CD14-positive monocyte (primary cell): ENCODE measurements around the gene IRX4. TPM values are rescaled to one million over a fixed set of nuclear protein-coding genes. Genes with fewer than 3 reads are reported as not detected.

ENCODE experiments used
- DNase-seq, 3 donors: peaks; one replicate each; pipeline ENCODE4 v3.0.0-alpha.2; 2011 to 2022
- H2AFZ ChIP-seq: 2 replicates; pipeline ENCODE4 v1.6.0; 2012; ENCODE audit warnings: mild to moderate bottlenecking, low read depth, low read length, inconsistent platforms; ENCODE audit not compliant: insufficient read depth, poor library complexity, severe bottlenecking
- H3K27ac ChIP-seq, 2 donors: 1 replicate in 1 of 2; 2 replicates in 1 of 2; pipeline ENCODE4 v1.5.1; 2012 to 2013; ENCODE audit warnings: low read length in 2 of 2, control low read depth in 1 of 2, inconsistent platforms in 1 of 2, low read depth in 1 of 2, mild to moderate bottlenecking in 1 of 2
- H3K27me3 ChIP-seq, 2 donors: one replicate each; pipeline versions ENCODE4 v1.6.0 to v1.6.1; 2011 to 2013; ENCODE audit warnings: low read length in 2 of 2; ENCODE audit not compliant: control insufficient read depth in 2 of 2, insufficient read depth in 2 of 2
- H3K36me3 ChIP-seq, 2 donors: replicated peaks in 1 of 2; 1 replicate in 1 of 2; 2 replicates in 1 of 2; pipeline versions ENCODE4 v1.5.1 to v1.6.1; 2012 to 2013; ENCODE audit warnings: low read length in 2 of 2, control low read depth in 1 of 2, inconsistent platforms in 1 of 2, mild to moderate bottlenecking in 1 of 2; ENCODE audit not compliant: insufficient read depth in 2 of 2, control insufficient read depth in 1 of 2
- H3K4me1 ChIP-seq, 2 donors: 1 replicate in 1 of 2; 2 replicates in 1 of 2; pipeline versions ENCODE4 v1.5.1 to v1.6.1; 2012 to 2013; ENCODE audit warnings: low read length in 2 of 2, control low read depth in 1 of 2, inconsistent platforms in 1 of 2, mild to moderate bottlenecking in 1 of 2, moderate library complexity in 1 of 2; ENCODE audit not compliant: insufficient read depth in 2 of 2, control insufficient read depth in 1 of 2
- H3K4me2 ChIP-seq: replicated peaks from 2 replicates; pipeline ENCODE3; 2012; ENCODE audit warnings: low read length, moderate library complexity, mild to moderate bottlenecking; ENCODE audit not compliant: poor library complexity, severe bottlenecking; ENCODE audit errors: extremely low read depth
- H3K4me3 ChIP-seq, 3 experiments: fragments of 200-600 bp in 1 of 3; sonication (generic) in 1 of 3; replicated peaks in 1 of 3; 1 replicate in 2 of 3; 2 replicates in 1 of 3; pipeline ENCODE4 v1.5.1; 2011 to 2013; ENCODE audit warnings: low read length in 3 of 3, mild to moderate bottlenecking in 3 of 3, control low read depth in 2 of 3, low read depth in 2 of 3, inconsistent platforms in 1 of 3, moderate library complexity in 1 of 3
- H3K79me2 ChIP-seq: 2 replicates; pipeline ENCODE4 v1.6.0; 2012; ENCODE audit warnings: mild to moderate bottlenecking, control low read depth, inconsistent platforms, low read length, moderate library complexity; ENCODE audit not compliant: insufficient read depth
- H3K9ac ChIP-seq: 2 replicates; pipeline ENCODE4 v1.6.0; 2017; ENCODE audit warnings: low read length, mild to moderate bottlenecking; ENCODE audit not compliant: insufficient read depth, poor library complexity, severe bottlenecking
- H3K9me3 ChIP-seq, 2 donors: replicated peaks in 1 of 2; 1 replicate in 1 of 2; 2 replicates in 1 of 2; pipeline versions ENCODE4 v1.5.1 to v1.6.1; 2012 to 2013; ENCODE audit warnings: low read length in 2 of 2, control low read depth in 1 of 2; ENCODE audit not compliant: control insufficient read depth in 1 of 2, insufficient read depth in 1 of 2
- H4K20me1 ChIP-seq: 2 replicates; pipeline ENCODE4 v1.6.0; 2012; ENCODE audit warnings: mild to moderate bottlenecking, low read length, control low read depth, moderate library complexity; ENCODE audit not compliant: insufficient read depth
- H3K27ac Mint-ChIP-seq, 7 donors: one replicate each; pipeline ENCODE4 v1.8.0; 2020; ENCODE audit warnings: mild to moderate bottlenecking in 7 of 7, mixed read lengths in 7 of 7, moderate library complexity in 6 of 7, inconsistent platforms in 2 of 7
- H3K27me3 Mint-ChIP-seq, 3 donors: one replicate each; pipeline ENCODE4 v1.8.0; 2021 to 2022; ENCODE audit warnings: low read depth in 3 of 3, mild to moderate bottlenecking in 3 of 3, mixed read lengths in 3 of 3, moderate library complexity in 3 of 3, inconsistent platforms in 1 of 3
- H3K36me3 Mint-ChIP-seq, 2 donors: one replicate each; pipeline ENCODE4 v1.8.0; 2020; ENCODE audit warnings: mixed read lengths in 2 of 2, inconsistent platforms in 1 of 2, mild to moderate bottlenecking in 1 of 2
- H3K4me1 Mint-ChIP-seq: one replicate; pipeline ENCODE4 v1.8.0; 2020; ENCODE audit warnings: mild to moderate bottlenecking, mixed read lengths
- H3K4me3 Mint-ChIP-seq, 2 donors: one replicate each; pipeline ENCODE4 v1.8.0; 2020; ENCODE audit warnings: mild to moderate bottlenecking in 2 of 2, mixed read lengths in 2 of 2, moderate library complexity in 1 of 2
- H3K9me3 Mint-ChIP-seq, 7 donors: one replicate each; pipeline ENCODE4 v1.8.0; 2020 to 2022; ENCODE audit warnings: mixed read lengths in 7 of 7, mild to moderate bottlenecking in 6 of 7, moderate library complexity in 6 of 7, inconsistent platforms in 2 of 7
- WGBS: methylation state at CpG from one replicate; pipeline ENCODE4 v1.1.5; 2013; ENCODE audit warnings: missing lambda C conversion rate; ENCODE audit not compliant: insufficient coverage; 5-methylcytosine and 5-hydroxymethylcytosine counted together
- intact Hi-C, 2 donors: fragments of 100-400 bp; cut with micrococcal nuclease; formaldehyde crosslinking; loops; one replicate each; pipeline versions ENCODE4 v1.15.0 to v1.15.1; 2023
- polyA plus RNA-seq, 3 donors: library from polyadenylated mRNA; depleted of rRNA in 1 of 3; unstranded in 2 of 3; stranded (reverse) in 1 of 3; fragments of 300-500 nt in 2 of 3; fragments of >200 nt in 1 of 3; fragmentation: Illumina TruSeq in 2 of 3; gene quantifications; 1 replicate in 2 of 3; 2 replicates in 1 of 3; pipeline ENCODE4 v1.2.3, GENCODE V29; 2012 to 2021
- TF ChIP-seq, protein P1 (sequence below): fragments of 200-600 bp; IDR thresholded peaks from one replicate; pipeline ENCODE4 v1.8.0; 2022; ENCODE audit warnings: antibody characterized with exemption, mild to moderate bottlenecking

IRX4 gene
- polyA plus RNA-seq, 3 donors = not detected

DNA sequence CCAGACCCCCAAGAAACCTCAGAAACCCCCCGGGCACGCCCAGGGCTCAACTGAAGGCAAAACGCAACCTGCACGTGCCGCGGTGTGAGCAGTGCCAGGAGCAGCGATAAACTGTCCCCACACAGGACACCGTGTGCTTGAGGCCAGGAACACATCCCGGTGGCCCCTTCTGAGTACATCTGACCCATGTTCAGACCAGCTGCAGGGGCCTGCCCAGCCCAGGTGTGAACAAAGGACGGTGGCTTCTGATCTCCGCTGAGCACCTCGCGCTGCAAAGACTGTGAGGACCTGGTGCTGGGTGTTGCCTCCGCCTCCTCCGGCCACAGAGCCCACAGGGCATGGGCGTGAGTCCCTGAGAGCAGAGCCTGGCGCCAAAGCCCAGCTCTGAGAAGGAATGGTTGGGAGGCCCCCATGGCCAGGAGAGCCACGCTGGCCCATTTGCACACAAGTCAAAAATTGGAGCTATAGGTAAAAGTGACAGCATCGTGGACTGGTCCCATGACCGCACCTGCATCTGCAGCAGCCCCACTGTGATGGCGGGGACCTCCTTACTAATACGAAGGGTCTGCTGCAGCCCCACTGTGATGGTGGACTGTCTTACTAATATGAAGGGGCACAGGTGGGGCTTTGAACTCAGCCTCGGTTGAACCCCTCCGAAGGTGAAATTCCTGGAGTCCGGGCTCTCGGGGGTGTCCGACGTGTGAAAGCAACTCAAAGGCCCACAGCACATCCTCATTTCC, 50.0 kb downstream of the IRX4 start:
- TF ChIP-seq, protein P1, sequence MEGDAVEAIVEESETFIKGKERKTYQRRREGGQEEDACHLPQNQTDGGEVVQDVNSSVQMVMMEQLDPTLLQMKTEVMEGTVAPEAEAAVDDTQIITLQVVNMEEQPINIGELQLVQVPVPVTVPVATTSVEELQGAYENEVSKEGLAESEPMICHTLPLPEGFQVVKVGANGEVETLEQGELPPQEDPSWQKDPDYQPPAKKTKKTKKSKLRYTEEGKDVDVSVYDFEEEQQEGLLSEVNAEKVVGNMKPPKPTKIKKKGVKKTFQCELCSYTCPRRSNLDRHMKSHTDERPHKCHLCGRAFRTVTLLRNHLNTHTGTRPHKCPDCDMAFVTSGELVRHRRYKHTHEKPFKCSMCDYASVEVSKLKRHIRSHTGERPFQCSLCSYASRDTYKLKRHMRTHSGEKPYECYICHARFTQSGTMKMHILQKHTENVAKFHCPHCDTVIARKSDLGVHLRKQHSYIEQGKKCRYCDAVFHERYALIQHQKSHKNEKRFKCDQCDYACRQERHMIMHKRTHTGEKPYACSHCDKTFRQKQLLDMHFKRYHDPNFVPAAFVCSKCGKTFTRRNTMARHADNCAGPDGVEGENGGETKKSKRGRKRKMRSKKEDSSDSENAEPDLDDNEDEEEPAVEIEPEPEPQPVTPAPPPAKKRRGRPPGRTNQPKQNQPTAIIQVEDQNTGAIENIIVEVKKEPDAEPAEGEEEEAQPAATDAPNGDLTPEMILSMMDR = no peak
- H3K9me3 Mint-ChIP-seq = peaks cover 0 to 2% (median 0%) of the 10 kb centered on the region in 7 donors
- no peak for DNase-seq
- Histone ChIP-seq H3K9me3 (no peaks in the 10 kb centered on the region), H3K4me3 (no peak overlapping the region), H4K20me1 (no peaks in the 10 kb centered on the region), H3K36me3 (no peaks in the 10 kb centered on the region), H2AFZ (no peak overlapping the region), H3K4me2 (no peak overlapping the region), H3K27ac (no peak overlapping the region), H3K79me2 (no peaks in the 10 kb centered on the region), H3K27me3 (no peaks in the 10 kb centered on the region), H3K9ac (no peak overlapping the region), H3K4me1 (no peaks in the 10 kb centered on the region)
- H3K27ac Mint-ChIP-seq = no peak overlapping the region
- no peak overlapping the region for H3K4me3 Mint-ChIP-seq
- intact Hi-C loops = no loop called here
- no peaks in the 10 kb centered on the region for H3K4me1 Mint-ChIP-seq
- H3K36me3 Mint-ChIP-seq = no peaks in the 10 kb centered on the region
- 82% methylated on average over 21 of the region's 28 CpGs for WGBS
- peaks cover 12 to 31% (median 16%) of the 10 kb centered on the region in 3 donors for H3K27me3 Mint-ChIP-seq

DNA sequence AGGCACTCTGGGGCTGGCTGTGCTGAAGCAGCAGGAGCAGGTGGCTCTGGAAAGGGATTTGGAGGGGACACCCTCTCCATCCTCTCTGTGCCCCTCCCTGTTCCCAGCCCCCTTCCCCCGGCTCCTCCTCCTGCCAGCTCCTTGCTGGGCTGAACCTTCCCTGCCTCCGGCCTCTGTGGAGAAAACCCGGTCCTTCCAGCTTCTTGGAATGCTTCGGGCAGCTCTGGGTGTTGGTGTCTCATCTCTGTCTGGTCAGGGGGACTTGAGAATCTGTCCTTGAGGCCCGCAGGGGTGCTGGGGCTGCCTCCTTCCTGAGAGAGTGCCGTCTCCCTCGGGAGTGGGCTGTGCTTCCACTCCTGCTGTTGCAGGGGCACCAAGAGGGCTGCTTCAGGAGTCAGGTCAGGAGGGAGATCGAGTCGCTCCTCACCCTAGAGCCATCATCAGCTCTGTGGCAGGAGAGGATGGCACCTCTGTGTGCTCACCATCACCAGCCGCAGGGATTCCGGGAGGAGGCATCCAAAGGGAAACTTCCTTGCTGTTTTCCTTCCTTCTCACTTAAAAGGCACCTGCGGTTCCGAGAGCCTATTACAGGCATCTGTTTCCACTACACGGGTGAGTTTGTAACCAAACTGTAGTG, 50.9 kb downstream of the IRX4 start:
- H3K4me2 ChIP-seq = no peak overlapping the region
- no peaks in the 10 kb centered on the region for H3K4me1 Mint-ChIP-seq
- no peak overlapping the region for H3K4me3 Mint-ChIP-seq
- TF ChIP-seq, protein P1 = no peak
- WGBS = 50% methylated on average over 9 of the region's 14 CpGs
- no peaks in the 10 kb centered on the region for H3K9me3 ChIP-seq
- H2AFZ ChIP-seq = no peak overlapping the region
- no peaks in the 10 kb centered on the region for H3K36me3 Mint-ChIP-seq
- no peak overlapping the region for H3K27ac ChIP-seq
- no peak overlapping the region for H3K9ac ChIP-seq
- no peak overlapping the region for H3K4me3 ChIP-seq
- intact Hi-C loops = no loop called here
- H3K9me3 Mint-ChIP-seq = peaks cover 0 to 2% (median 0%) of the 10 kb centered on the region in 7 donors
- H3K27ac Mint-ChIP-seq = no peak overlapping the region
- H3K27me3 Mint-ChIP-seq = peaks cover 14 to 31% (median 16%) of the 10 kb centered on the region in 3 donors
- no peaks in the 10 kb centered on the region for H3K36me3 ChIP-seq
- H3K4me1 ChIP-seq = no peaks in the 10 kb centered on the region
- no peak for DNase-seq
- H3K79me2 ChIP-seq = no peaks in the 10 kb centered on the region
- H3K27me3 ChIP-seq = no peaks in the 10 kb centered on the region
- H4K20me1 ChIP-seq = no peaks in the 10 kb centered on the region
